ENCODE results near the gene SEC24C. TPM values are rescaled to one million over a fixed set of nuclear protein-coding genes. Genes with fewer than 3 reads are reported as not detected.
"Not testable (repeated sequence)": the region's sequence is repeated elsewhere in the genome, so short reads cannot be mapped to it uniquely, and the experiment has no call there.

Gene SEC24C
- total RNA-seq, 2 donors from 2014 or later = 63.2 to 71.4 TPM

GRCh38 chr10:73786512-73786885, 42.3 kb downstream of the SEC24C start:
- Mint-ChIP-seq H3K4me1 (peaks cover 14% of the 10 kb centered on the region), H3K9me3 (no peaks in the 10 kb centered on the region), H3K36me3 (ENCODE audit: low read depth) (peaks cover 19% of the 10 kb centered on the region), H3K27me3 (ENCODE audit: insufficient read depth) (no peaks in the 10 kb centered on the region), H3K4me3 (peak overlapping the region; percentile 97), H3K27ac (peak overlapping the region; percentile 85)
- WGBS, 2 experiments (ENCODE audit: insufficient coverage in 1 of 2, insufficient read length in 1 of 2) = 24 to 34% methylated on average over 2 of the region's 2 CpGs
- Histone ChIP-seq H3K4me1 (ENCODE audit: control insufficient read depth, insufficient read depth, low read length) (peaks cover 7% of the 10 kb centered on the region), H3K27me3 (ENCODE audit: control insufficient read depth, insufficient read depth, low read length, poor library complexity, severe bottlenecking) (no peaks in the 10 kb centered on the region), H3K36me3 (ENCODE audit: control insufficient read depth, insufficient read depth, low read length) (peaks cover 24% of the 10 kb centered on the region), H3K9me3 (ENCODE audit: control insufficient read depth, low read length) (no peaks in the 10 kb centered on the region), H3K4me3 (ENCODE audit: low read length) (peak overlapping the region; percentile 96), H3K9ac (ENCODE audit: extremely low read depth, low read length, poor library complexity, severe bottlenecking) (peak overlapping the region; percentile 65), H3K27ac (ENCODE audit: low read depth, low read length) (no peak overlapping the region)
- TF ChIP-seq CTCF (conservative IDR thresholded peaks at IDR 0.05) = no peak
- DNase-seq = peak; percentile 56

GRCh38 chr10:73787031-73787800, 43.0 kb downstream of the SEC24C start:
- peaks cover 30% of the 10 kb centered on the region for H3K36me3 ChIP-seq (ENCODE audit: control insufficient read depth, insufficient read depth, low read length)
- H3K9me3 Mint-ChIP-seq; H3K27ac Mint-ChIP-seq; H3K27me3 Mint-ChIP-seq (ENCODE audit: insufficient read depth); H3K9me3 ChIP-seq (ENCODE audit: control insufficient read depth, low read length); H3K4me1 ChIP-seq (ENCODE audit: control insufficient read depth, insufficient read depth, low read length); DNase-seq; H3K27me3 ChIP-seq (ENCODE audit: control insufficient read depth, insufficient read depth, low read length, poor library complexity, severe bottlenecking); H3K27ac ChIP-seq (ENCODE audit: low read depth, low read length); H3K9ac ChIP-seq (ENCODE audit: extremely low read depth, low read length, poor library complexity, severe bottlenecking); H3K4me3 ChIP-seq (ENCODE audit: low read length): not testable (repeated sequence)
- Mint-ChIP-seq H3K4me3 (peak overlapping the region; percentile 97), H3K36me3 (ENCODE audit: low read depth) (peaks cover 21% of the 10 kb centered on the region), H3K4me1 (peaks cover 14% of the 10 kb centered on the region)
- WGBS, 2 experiments (ENCODE audit: insufficient coverage in 1 of 2, insufficient read length in 1 of 2) = 88 to 94% methylated on average over 18 to 21 of the region's 21 CpGs

- Histone ChIP-seq H3K4me3 (ENCODE audit: low read length) (no peak overlapping the region), H3K4me1 (ENCODE audit: control insufficient read depth, insufficient read depth, low read length) (peaks cover 2% of the 10 kb centered on the region), H3K27me3 (ENCODE audit: control insufficient read depth, insufficient read depth, low read length, poor library complexity, severe bottlenecking) (no peaks in the 10 kb centered on the region), H3K9ac (ENCODE audit: extremely low read depth, low read length, poor library complexity, severe bottlenecking) (no peak overlapping the region), H3K27ac (ENCODE audit: low read depth, low read length) (no peak overlapping the region), H3K9me3 (ENCODE audit: control insufficient read depth, low read length) (no peaks in the 10 kb centered on the region), H3K36me3 (ENCODE audit: control insufficient read depth, insufficient read depth, low read length) (peaks cover 45% of the 10 kb centered on the region)
- Mint-ChIP-seq H3K4me1 (peaks cover 7% of the 10 kb centered on the region), H3K9me3 (no peaks in the 10 kb centered on the region), H3K27me3 (ENCODE audit: insufficient read depth) (no peaks in the 10 kb centered on the region), H3K36me3 (ENCODE audit: low read depth) (peaks cover 35% of the 10 kb centered on the region), H3K4me3 (no peak overlapping the region), H3K27ac (no peak overlapping the region)
- DNase-seq = no peak
- WGBS, 2 experiments (ENCODE audit: insufficient coverage in 1 of 2, insufficient read length in 1 of 2) = 91 to 96% methylated on average over 15 to 16 of the region's 17 CpGs
- no peak for TF ChIP-seq CTCF (conservative IDR thresholded peaks at IDR 0.05)
These were observed 44.9 kb downstream of the SEC24C start for GRCh38 chr10:73788864-73789658.

Data from endodermal cell (in vitro differentiated cells).